ENCODE data around the gene DSCAM.

The DSCAM gene

DNA sequence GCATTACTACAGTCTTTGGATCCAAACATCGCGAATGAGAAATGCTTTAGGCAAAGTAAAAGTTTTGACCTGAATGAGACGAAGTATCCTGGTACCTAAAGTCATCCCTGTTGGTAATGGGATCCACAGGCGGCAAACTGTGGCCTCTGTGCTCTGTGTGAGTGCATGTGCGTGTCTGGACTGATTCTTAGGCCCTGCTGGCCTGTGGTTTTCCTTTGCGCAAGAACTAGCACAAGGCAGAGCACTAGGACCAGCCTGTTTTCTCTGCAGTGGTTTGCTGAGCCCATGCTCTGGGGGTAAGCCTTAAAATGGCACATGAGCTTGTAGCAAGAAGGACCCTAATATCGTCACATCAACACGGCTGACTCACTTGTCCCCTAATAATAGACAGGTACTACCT lies 251.2 kb downstream of the DSCAM start:
- no peaks in the 10 kb centered on the region for H3K9me3 ChIP-seq (ENCODE audit: control insufficient read depth in 2 of 2, low read length in 2 of 2)
- no peaks in the 10 kb centered on the region for H3K4me1 ChIP-seq (ENCODE audit: control insufficient read depth, insufficient read depth, low read length)
- no peaks in the 10 kb centered on the region for H3K36me3 ChIP-seq (ENCODE audit: control insufficient read depth in 2 of 2, insufficient read depth in 2 of 2, low read length in 2 of 2)
- H3K4me3 ChIP-seq (ENCODE audit: low read length in 2 of 2): no peak overlapping the region
- H3K27me3 ChIP-seq (ENCODE audit: control insufficient read depth in 1 of 2, insufficient read depth in 2 of 2, low read length in 2 of 2): no peaks in the 10 kb centered on the region
- no peak overlapping the region for H3K9ac ChIP-seq (ENCODE audit: low read length in 2 of 2)
- no peak overlapping the region for H3K27ac ChIP-seq (ENCODE audit: low read length)

DNA sequence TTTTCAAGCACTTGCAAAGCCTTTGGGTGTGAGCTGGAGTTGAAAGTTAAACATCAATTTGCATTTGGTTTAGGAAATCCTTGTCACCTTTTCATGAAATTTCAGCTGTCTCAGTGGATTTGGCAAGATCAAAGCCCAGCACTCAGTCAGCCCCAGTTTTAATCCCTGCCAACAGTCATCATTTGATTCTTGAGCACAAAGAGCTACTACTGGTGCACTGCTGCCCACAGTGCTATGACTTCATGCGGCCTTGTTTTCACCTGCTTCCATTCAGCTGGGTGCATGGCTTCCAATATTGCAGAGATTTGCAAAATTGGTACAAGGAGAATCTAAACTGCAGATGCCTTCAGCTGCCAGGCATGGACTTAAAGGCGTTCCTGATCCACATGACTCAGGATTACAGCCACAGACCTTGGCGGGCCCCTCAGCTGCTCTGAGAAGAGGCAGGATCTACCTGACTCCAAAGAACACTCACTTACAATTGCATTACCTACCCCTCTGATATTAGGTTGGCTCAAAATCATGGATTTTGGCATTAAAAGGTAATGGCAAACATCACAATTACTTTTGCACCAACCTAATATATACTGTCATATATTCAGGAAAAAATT lies 259.1 kb downstream of the DSCAM start:
- no peak overlapping the region for H3K4me3 ChIP-seq (ENCODE audit: low read length in 2 of 2)
- no peak overlapping the region for H3K27ac ChIP-seq (ENCODE audit: low read length)
- H3K9ac ChIP-seq (ENCODE audit: low read length in 2 of 2): no peak overlapping the region
- no peaks in the 10 kb centered on the region for H3K4me1 ChIP-seq (ENCODE audit: control insufficient read depth, insufficient read depth, low read length)
- H3K9me3 ChIP-seq (ENCODE audit: control insufficient read depth in 2 of 2, low read length in 2 of 2): no peaks in the 10 kb centered on the region
- H3K27me3 ChIP-seq (ENCODE audit: control insufficient read depth in 1 of 2, insufficient read depth in 2 of 2, low read length in 2 of 2): no peaks in the 10 kb centered on the region
- no peaks in the 10 kb centered on the region for H3K36me3 ChIP-seq (ENCODE audit: control insufficient read depth in 2 of 2, insufficient read depth in 2 of 2, low read length in 2 of 2)

DNA sequence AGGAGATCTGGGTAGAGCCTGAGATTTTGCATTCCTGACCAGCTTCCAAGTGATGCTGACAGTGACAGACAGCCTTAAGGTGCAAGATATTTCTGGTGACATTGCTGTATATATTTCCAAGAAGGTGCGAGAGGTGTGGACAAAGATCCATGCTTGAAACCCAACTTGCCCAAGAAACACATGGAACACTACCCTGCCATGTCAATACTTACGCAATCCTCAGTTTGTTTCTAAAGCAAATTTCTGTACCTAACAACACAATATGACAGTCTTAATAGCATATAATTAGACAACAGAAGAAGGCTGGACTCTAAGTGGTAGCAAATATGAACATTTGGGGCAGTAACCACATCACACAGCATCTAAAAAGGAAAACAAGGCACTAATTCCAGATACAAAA lies 260.4 kb downstream of the DSCAM start:
- H3K9me3 ChIP-seq (ENCODE audit: control insufficient read depth in 2 of 2, low read length in 2 of 2): no peaks in the 10 kb centered on the region
- no peak overlapping the region for H3K4me3 ChIP-seq (ENCODE audit: low read length in 2 of 2)
- no peak overlapping the region for H3K27ac ChIP-seq (ENCODE audit: low read length)
- no peaks in the 10 kb centered on the region for H3K4me1 ChIP-seq (ENCODE audit: control insufficient read depth, insufficient read depth, low read length)
- no peaks in the 10 kb centered on the region for H3K27me3 ChIP-seq (ENCODE audit: control insufficient read depth in 1 of 2, insufficient read depth in 2 of 2, low read length in 2 of 2)
- H3K9ac ChIP-seq (ENCODE audit: low read length in 2 of 2): no peak overlapping the region
- no peaks in the 10 kb centered on the region for H3K36me3 ChIP-seq (ENCODE audit: control insufficient read depth in 2 of 2, insufficient read depth in 2 of 2, low read length in 2 of 2)

DNA sequence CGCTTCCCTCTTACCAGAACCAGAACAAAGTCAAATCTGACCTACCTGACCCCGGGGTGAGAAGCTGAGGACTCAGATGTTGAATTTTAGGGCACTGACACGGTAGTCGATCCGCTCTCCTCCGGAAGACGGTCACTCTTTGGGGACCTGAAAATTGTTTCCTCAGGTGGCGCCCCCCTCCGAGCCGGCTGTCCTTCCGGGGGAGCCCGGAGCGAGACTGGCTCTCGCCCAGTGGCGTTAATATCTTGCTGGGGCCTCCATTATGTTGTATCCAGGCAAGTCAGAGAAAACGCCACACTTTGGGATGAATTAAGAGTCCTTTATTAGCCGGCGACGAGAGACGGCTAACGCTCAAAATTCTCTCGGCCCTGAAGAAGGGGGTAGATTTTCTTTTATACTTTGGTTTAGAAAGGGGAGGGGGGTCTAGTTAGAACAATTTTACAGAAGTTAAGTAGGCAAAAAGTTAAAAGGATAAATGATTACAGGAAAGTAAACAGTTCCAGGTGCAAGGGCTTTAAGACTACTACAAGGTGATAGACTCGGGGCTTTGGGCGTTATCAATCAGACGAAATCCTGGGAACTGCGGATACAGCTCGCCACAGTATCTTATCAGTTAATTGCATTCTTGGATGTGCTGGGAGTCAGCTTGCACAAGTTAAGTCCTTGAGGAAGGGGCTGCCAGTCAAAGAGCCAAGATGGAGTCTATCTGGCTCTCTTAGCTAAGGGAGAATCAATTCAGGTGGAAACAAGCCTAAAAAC lies 269.5 kb downstream of the DSCAM start:
- H3K4me1 ChIP-seq (ENCODE audit: control insufficient read depth, insufficient read depth, low read length): no peaks in the 10 kb centered on the region
- no peak overlapping the region for H3K27ac ChIP-seq (ENCODE audit: low read length)
- no peaks in the 10 kb centered on the region for H3K9me3 ChIP-seq (ENCODE audit: control insufficient read depth in 2 of 2, low read length in 2 of 2)
- no peak overlapping the region for H3K4me3 ChIP-seq (ENCODE audit: low read length in 2 of 2)
- no peak overlapping the region for H3K9ac ChIP-seq (ENCODE audit: low read length in 2 of 2)
- no peaks in the 10 kb centered on the region for H3K27me3 ChIP-seq (ENCODE audit: control insufficient read depth in 1 of 2, insufficient read depth in 2 of 2, low read length in 2 of 2)
- no peaks in the 10 kb centered on the region for H3K36me3 ChIP-seq (ENCODE audit: control insufficient read depth in 2 of 2, insufficient read depth in 2 of 2, low read length in 2 of 2)

DNA sequence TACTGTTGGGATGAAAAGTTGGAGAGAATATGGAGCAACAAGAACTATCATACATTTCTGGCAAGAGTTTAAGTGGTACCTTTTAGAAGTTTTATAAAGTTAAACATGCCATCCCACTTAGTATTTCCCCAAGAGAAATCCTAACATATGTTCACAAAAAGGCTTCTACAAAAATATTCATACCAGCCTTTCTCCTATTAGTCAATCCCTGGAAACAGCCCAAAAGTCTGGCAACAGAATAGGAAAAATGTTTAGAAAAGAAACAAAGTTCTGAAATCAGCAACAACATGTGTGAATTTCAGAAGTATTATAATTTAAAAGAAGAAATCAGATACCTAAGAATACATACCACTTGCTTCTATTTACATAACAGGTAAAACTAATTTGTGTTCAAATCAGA lies 271.0 kb downstream of the DSCAM start:
- Histone ChIP-seq H3K9me3 (ENCODE audit: control insufficient read depth in 2 of 2, low read length in 2 of 2) (no peaks in the 10 kb centered on the region), H3K27me3 (ENCODE audit: control insufficient read depth in 1 of 2, insufficient read depth in 2 of 2, low read length in 2 of 2) (no peaks in the 10 kb centered on the region), H3K27ac (ENCODE audit: low read length) (no peak overlapping the region), H3K9ac (ENCODE audit: low read length in 2 of 2) (no peak overlapping the region), H3K4me3 (ENCODE audit: low read length in 2 of 2) (no peak overlapping the region), H3K4me1 (ENCODE audit: control insufficient read depth, insufficient read depth, low read length) (no peaks in the 10 kb centered on the region), H3K36me3 (ENCODE audit: control insufficient read depth in 2 of 2, insufficient read depth in 2 of 2, low read length in 2 of 2) (no peaks in the 10 kb centered on the region)

DNA sequence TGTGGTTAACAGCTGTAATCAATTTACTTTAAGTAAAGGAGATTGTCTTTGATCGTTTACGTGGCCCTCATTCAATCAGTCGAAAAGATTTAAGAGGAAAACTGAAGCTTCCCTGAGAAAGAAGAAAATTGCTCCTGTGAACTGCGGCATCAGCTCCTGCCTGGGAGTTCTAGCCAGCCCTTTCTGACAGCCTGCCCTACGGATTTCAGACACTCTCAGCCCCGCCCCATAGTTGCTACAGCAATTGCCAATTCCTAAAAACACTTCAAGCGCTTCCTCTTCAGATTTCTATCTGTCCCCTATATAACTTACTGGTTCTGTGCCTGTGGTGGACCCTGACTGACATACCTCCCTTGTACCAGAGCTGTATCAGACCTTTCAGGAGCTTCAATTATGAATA lies 277.6 kb downstream of the DSCAM start:
- H3K27ac ChIP-seq (ENCODE audit: low read length): no peak overlapping the region
- H3K9ac ChIP-seq (ENCODE audit: low read length in 2 of 2): no peak overlapping the region
- H3K27me3 ChIP-seq (ENCODE audit: control insufficient read depth in 1 of 2, insufficient read depth in 2 of 2, low read length in 2 of 2): peaks cover 0 to 3% of the 10 kb centered on the region in 2 donors
- no peak overlapping the region for H3K4me3 ChIP-seq (ENCODE audit: low read length in 2 of 2)
- H3K36me3 ChIP-seq (ENCODE audit: control insufficient read depth in 2 of 2, insufficient read depth in 2 of 2, low read length in 2 of 2): no peaks in the 10 kb centered on the region
- no peaks in the 10 kb centered on the region for H3K9me3 ChIP-seq (ENCODE audit: control insufficient read depth in 2 of 2, low read length in 2 of 2)
- H3K4me1 ChIP-seq (ENCODE audit: control insufficient read depth, insufficient read depth, low read length): no peaks in the 10 kb centered on the region

DNA sequence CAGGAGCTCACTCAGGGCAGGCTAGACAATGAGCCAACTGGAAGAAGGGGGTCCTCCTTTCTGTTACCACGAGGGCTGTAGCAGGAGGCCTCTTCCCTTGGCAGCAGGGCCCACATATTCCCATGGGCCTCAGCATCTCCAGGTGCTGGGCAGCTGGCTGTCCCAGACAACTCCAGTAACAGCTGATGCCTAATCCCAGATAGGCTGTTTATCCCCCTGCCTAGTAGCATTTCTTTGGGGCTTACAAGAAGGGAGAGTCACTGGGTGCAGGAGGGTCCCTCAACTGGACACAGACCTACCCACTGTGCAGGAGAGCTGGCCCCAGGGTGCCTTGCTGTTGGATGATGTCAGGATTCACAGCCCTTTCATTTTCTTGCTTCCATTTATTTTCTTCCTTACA lies 278.2 kb downstream of the DSCAM start:
- Histone ChIP-seq H3K4me1 (ENCODE audit: control insufficient read depth, insufficient read depth, low read length) (no peaks in the 10 kb centered on the region), H3K27ac (ENCODE audit: low read length) (no peak overlapping the region), H3K9ac (ENCODE audit: low read length in 2 of 2) (no peak overlapping the region), H3K36me3 (ENCODE audit: control insufficient read depth in 2 of 2, insufficient read depth in 2 of 2, low read length in 2 of 2) (no peaks in the 10 kb centered on the region), H3K4me3 (ENCODE audit: low read length in 2 of 2) (no peak overlapping the region), H3K9me3 (ENCODE audit: control insufficient read depth in 2 of 2, low read length in 2 of 2) (no peaks in the 10 kb centered on the region), H3K27me3 (ENCODE audit: control insufficient read depth in 1 of 2, insufficient read depth in 2 of 2, low read length in 2 of 2) (peaks cover 0 to 3% of the 10 kb centered on the region in 2 donors)

DNA sequence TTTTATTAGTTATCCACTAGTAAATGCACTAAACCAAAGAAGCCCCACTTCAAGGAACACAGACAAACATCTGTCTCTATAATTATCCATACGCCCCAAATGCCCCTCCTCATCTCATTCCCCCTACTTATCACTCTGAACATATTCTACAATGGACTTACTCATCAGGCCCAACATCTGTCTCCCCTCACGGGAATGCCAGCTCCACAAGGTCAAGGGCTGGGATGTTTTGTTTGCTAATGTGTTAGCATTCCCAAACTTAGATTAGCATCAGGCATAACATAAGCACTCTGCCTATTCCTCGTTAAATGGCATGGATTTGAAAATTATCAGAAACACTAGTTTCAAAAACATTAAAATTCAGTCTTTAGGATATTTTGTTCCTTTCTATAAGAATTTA lies 279.5 kb downstream of the DSCAM start:
- Histone ChIP-seq H3K9me3 (ENCODE audit: control insufficient read depth in 2 of 2, low read length in 2 of 2) (no peaks in the 10 kb centered on the region), H3K27me3 (ENCODE audit: control insufficient read depth in 1 of 2, insufficient read depth in 2 of 2, low read length in 2 of 2) (peaks cover 0 to 3% of the 10 kb centered on the region in 2 donors), H3K27ac (ENCODE audit: low read length) (no peak overlapping the region), H3K9ac (ENCODE audit: low read length in 2 of 2) (no peak overlapping the region), H3K4me1 (ENCODE audit: control insufficient read depth, insufficient read depth, low read length) (no peaks in the 10 kb centered on the region), H3K4me3 (ENCODE audit: low read length in 2 of 2) (no peak overlapping the region), H3K36me3 (ENCODE audit: control insufficient read depth in 2 of 2, insufficient read depth in 2 of 2, low read length in 2 of 2) (no peaks in the 10 kb centered on the region)

DNA sequence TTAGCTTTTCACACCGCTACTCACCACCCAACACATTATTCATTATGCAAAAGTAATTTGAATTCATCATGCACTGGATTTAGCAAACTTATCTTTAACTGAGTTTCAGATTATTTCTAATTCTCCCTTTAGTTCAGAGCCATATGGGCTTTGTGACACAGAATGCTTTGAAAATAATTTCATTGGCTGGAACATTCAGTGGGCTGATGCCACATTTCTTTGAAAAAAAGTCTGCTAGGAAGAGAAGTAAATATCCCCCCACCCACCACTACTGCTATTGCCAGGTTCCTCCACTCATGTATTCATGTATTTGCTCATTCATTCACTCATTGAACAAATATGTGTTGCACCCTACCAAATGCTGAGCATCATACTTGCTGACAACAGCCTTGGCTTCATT lies 280.5 kb downstream of the DSCAM start:
- Histone ChIP-seq H3K4me1 (ENCODE audit: control insufficient read depth, insufficient read depth, low read length) (no peaks in the 10 kb centered on the region), H3K9ac (ENCODE audit: low read length in 2 of 2) (no peak overlapping the region), H3K4me3 (ENCODE audit: low read length in 2 of 2) (no peak overlapping the region), H3K27me3 (ENCODE audit: control insufficient read depth in 1 of 2, insufficient read depth in 2 of 2, low read length in 2 of 2) (peaks cover 0 to 3% of the 10 kb centered on the region in 2 donors), H3K36me3 (ENCODE audit: control insufficient read depth in 2 of 2, insufficient read depth in 2 of 2, low read length in 2 of 2) (no peaks in the 10 kb centered on the region), H3K27ac (ENCODE audit: low read length) (no peak overlapping the region), H3K9me3 (ENCODE audit: control insufficient read depth in 2 of 2, low read length in 2 of 2) (no peaks in the 10 kb centered on the region)

DNA sequence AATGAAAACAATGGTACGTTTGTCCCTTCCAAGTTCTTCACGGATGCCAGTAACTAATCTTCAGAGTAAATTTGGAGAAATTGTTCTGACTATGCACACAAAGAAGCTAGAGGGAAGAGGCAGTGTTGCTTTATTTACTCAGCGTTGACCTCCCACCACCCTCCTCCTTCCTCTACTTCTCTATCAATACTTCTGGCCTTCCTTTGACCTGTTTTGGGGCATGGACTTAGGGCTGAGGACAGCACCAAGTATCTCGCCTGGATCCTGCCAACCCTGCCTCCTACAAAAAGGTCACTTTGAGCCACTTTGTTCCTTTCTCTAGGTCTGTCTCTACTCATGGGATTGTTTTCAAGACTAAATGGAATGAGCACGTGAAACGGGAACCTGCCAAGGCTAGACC lies 282.6 kb downstream of the DSCAM start:
- no peak overlapping the region for H3K9ac ChIP-seq (ENCODE audit: low read length in 2 of 2)
- H3K36me3 ChIP-seq (ENCODE audit: control insufficient read depth in 2 of 2, insufficient read depth in 2 of 2, low read length in 2 of 2): no peaks in the 10 kb centered on the region
- H3K27ac ChIP-seq (ENCODE audit: low read length): no peak overlapping the region
- H3K27me3 ChIP-seq (ENCODE audit: control insufficient read depth in 1 of 2, insufficient read depth in 2 of 2, low read length in 2 of 2): peaks cover 0 to 3% of the 10 kb centered on the region in 2 donors
- no peaks in the 10 kb centered on the region for H3K4me1 ChIP-seq (ENCODE audit: control insufficient read depth, insufficient read depth, low read length)
- H3K4me3 ChIP-seq (ENCODE audit: low read length in 2 of 2): no peak overlapping the region
- H3K9me3 ChIP-seq (ENCODE audit: control insufficient read depth in 2 of 2, low read length in 2 of 2): no peaks in the 10 kb centered on the region

DNA sequence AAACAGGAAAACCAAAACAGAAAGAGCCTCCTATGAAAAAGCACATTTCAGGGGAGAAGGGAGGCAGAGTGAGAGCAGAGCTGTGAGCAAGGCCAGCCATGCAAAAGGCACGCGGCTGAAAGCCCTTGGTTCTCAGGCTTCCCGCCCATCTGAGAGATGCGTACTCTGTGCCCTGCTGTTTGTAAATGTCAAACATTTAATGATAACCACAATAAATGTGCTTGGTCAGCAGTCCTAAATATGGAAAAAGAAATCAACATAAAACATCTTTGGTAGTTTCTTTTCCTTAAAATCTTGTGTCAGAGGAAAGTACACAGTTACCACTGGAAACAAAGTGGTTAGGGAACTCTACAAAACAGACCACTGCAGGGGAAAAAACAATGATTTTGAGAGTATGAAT lies 283.1 kb downstream of the DSCAM start:
- Histone ChIP-seq H3K27me3 (ENCODE audit: control insufficient read depth in 1 of 2, insufficient read depth in 2 of 2, low read length in 2 of 2) (peaks cover 0 to 3% of the 10 kb centered on the region in 2 donors), H3K36me3 (ENCODE audit: control insufficient read depth in 2 of 2, insufficient read depth in 2 of 2, low read length in 2 of 2) (no peaks in the 10 kb centered on the region), H3K4me3 (ENCODE audit: low read length in 2 of 2) (no peak overlapping the region), H3K27ac (ENCODE audit: low read length) (no peak overlapping the region), H3K9ac (ENCODE audit: low read length in 2 of 2) (no peak overlapping the region), H3K4me1 (ENCODE audit: control insufficient read depth, insufficient read depth, low read length) (no peaks in the 10 kb centered on the region), H3K9me3 (ENCODE audit: control insufficient read depth in 2 of 2, low read length in 2 of 2) (no peaks in the 10 kb centered on the region)
